ENCODE data around the gene TMEM255B. TPM values are rescaled to one million over a fixed set of nuclear protein-coding genes. Genes with fewer than 3 reads are reported as not detected.

Gene TMEM255B
- total and polyA plus RNA-seq, 2 of the 4 experiments (the other 2 are of a cell fraction): 0.36 to 0.94 TPM

GRCh38 chr13:113791761-113792160 is 32.7 kb downstream of the TMEM255B start:
- no peak overlapping the region for H4K8ac ChIP-seq (ENCODE audit: low read depth in 2 of 2, low read length in 2 of 2)
- no peak overlapping the region for H3K4ac ChIP-seq (ENCODE audit: low read depth, low read length)
- H3K18ac ChIP-seq (ENCODE audit: low read depth, low read length): no peak overlapping the region
- dilution Hi-C loops (cut with HindIII; ENCODE audit: low sequenced_read_pairs, unreplicated experiment): no loop called here
- no peak overlapping the region for H3K56ac ChIP-seq (ENCODE audit: extremely low read depth, insufficient read depth, low read length)
- H3K36me3 ChIP-seq (ENCODE audit: control insufficient read depth, insufficient read depth, low read length): no peaks in the 10 kb centered on the region
- no peak overlapping the region for H2BK120ac ChIP-seq (ENCODE audit: low read depth, low read length)
- H4K5ac ChIP-seq (ENCODE audit: low read depth, low read length): no peak overlapping the region
- intact Hi-C loops (cut with micrococcal nuclease): no loop called here
- in situ Hi-C loops (cut with MboI; ENCODE audit: low sequenced_read_pairs): no loop called here
- H4K20me1 ChIP-seq (ENCODE audit: insufficient read depth, low read length): no peaks in the 10 kb centered on the region; the same call in 1 of the 2 replicates
- H4K91ac ChIP-seq (ENCODE audit: insufficient read depth, low read depth, low read length): no peak overlapping the region
- no TSS peak for BruUV-seq (replicated peaks)
- no peak overlapping the region for H2AK5ac ChIP-seq (ENCODE audit: low read depth, low read length)
- H3K27me3 ChIP-seq (ENCODE audit: control insufficient read depth, insufficient read depth, low read length): peaks cover 27% of the 10 kb centered on the region
- H2AFZ ChIP-seq (replicated peaks; ENCODE audit: low read length, poor library complexity): no peak overlapping the region
- POLR2A ChIA-PET (ENCODE audit: unreplicated experiment): no interaction called here
- H3K23ac ChIP-seq (ENCODE audit: low read depth, low read length): no peak overlapping the region
- ATAC-seq (ENCODE audit: low read depth) (no peak), DNase-seq (no peak)
- no CpG with 5 or more reads among the region's 19 CpGs for WGBS, 2 experiments (ENCODE audit: extremely low coverage in 2 of 2, insufficient read length in 1 of 2)
- CTCF ChIA-PET: no interaction called here
- H3K14ac ChIP-seq (replicated peaks; ENCODE audit: low read depth, low read length): no peak overlapping the region
- H2BK20ac ChIP-seq (ENCODE audit: low read depth, low read length): no peak overlapping the region
- H3K9me3 ChIP-seq (ENCODE audit: control insufficient read depth, insufficient read depth, low read length): no peaks in the 10 kb centered on the region
- TF ChIP-seq SMC3 (IDR thresholded peaks at IDR 0.05; ENCODE audit: low read depth, low read length): no peak
- TF ChIP-seq, protein P1, sequence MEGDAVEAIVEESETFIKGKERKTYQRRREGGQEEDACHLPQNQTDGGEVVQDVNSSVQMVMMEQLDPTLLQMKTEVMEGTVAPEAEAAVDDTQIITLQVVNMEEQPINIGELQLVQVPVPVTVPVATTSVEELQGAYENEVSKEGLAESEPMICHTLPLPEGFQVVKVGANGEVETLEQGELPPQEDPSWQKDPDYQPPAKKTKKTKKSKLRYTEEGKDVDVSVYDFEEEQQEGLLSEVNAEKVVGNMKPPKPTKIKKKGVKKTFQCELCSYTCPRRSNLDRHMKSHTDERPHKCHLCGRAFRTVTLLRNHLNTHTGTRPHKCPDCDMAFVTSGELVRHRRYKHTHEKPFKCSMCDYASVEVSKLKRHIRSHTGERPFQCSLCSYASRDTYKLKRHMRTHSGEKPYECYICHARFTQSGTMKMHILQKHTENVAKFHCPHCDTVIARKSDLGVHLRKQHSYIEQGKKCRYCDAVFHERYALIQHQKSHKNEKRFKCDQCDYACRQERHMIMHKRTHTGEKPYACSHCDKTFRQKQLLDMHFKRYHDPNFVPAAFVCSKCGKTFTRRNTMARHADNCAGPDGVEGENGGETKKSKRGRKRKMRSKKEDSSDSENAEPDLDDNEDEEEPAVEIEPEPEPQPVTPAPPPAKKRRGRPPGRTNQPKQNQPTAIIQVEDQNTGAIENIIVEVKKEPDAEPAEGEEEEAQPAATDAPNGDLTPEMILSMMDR (conservative IDR thresholded peaks at IDR 0.05; ENCODE audit: low read depth, low read length): no peak
- no peak for TF ChIP-seq USF2 (IDR thresholded peaks at IDR 0.05; ENCODE audit: low read depth, low read length)
- TF ChIP-seq ELK1 (IDR thresholded peaks at IDR 0.05; ENCODE audit: borderline replicate concordance, low read depth, low read length): no peak
- no peak for TF ChIP-seq RCOR1 (IDR thresholded peaks at IDR 0.05; ENCODE audit: insufficient replicate concordance, low read length)
- TF ChIP-seq CHD1 (IDR thresholded peaks at IDR 0.05; ENCODE audit: low read depth, low read length): no peak
- TF ChIP-seq NFE2L2 (IDR thresholded peaks at IDR 0.05; ENCODE audit: low read depth, low read length): no peak
- no peak for TF ChIP-seq MAFK (IDR thresholded peaks at IDR 0.05; ENCODE audit: low read depth, low read length)
- no peak for TF ChIP-seq POLR2A (IDR thresholded peaks at IDR 0.05; ENCODE audit: low read depth, low read length)
- TF ChIP-seq CEBPB (IDR thresholded peaks at IDR 0.05; ENCODE audit: low read depth, low read length): no peak
- no peak for TF ChIP-seq FOS (IDR thresholded peaks at IDR 0.05; ENCODE audit: low read depth, low read length)
- no peak overlapping the region for H3K27ac ChIP-seq (ENCODE audit: insufficient read depth, low read length)
- H3K9me1 ChIP-seq (ENCODE audit: insufficient read depth, low read length): peaks cover 9% of the 10 kb centered on the region; the same call in 1 of the 2 replicates
- no peaks in the 10 kb centered on the region for H3K79me1 ChIP-seq (ENCODE audit: low read depth in 1 of 2, low read length in 2 of 2)
- H3K4me1 ChIP-seq (ENCODE audit: control insufficient read depth, insufficient read depth, low read length): peaks cover 3% of the 10 kb centered on the region; the same call in 1 of the 2 replicates
- H2BK15ac ChIP-seq (ENCODE audit: low read depth, low read length): no peak overlapping the region
- H3K4me2 ChIP-seq (ENCODE audit: low read depth, low read length): no peak overlapping the region
- no peak overlapping the region for H3K9ac ChIP-seq (ENCODE audit: low read depth, low read length)
- no peak overlapping the region for H3K4me3 ChIP-seq (ENCODE audit: insufficient read depth, low read depth, low read length)
- H2BK5ac ChIP-seq (ENCODE audit: low read depth, low read length, poor library complexity, severe bottlenecking): no peak overlapping the region
- no peak overlapping the region for H2AK9ac ChIP-seq (replicated peaks; ENCODE audit: low read depth, low read length, poor library complexity)

Data from IMR-90 (cell line).